KMS-11 (cell line): Measurements from ENCODE around the gene FAM222A.

Source experiments
- H2AFZ ChIP-seq: fragments of 200-600 bp; sonication (generic); 2 replicates; pipeline ENCODE4 v1.6.1; 2016; ENCODE audit warnings: antibody characterized with exemption, mixed run types, low read depth
- H3K27ac ChIP-seq: fragments of 200-600 bp; sonication (generic); 2 replicates; pipeline ENCODE4 v1.6.1; 2016; ENCODE audit warnings: mild to moderate bottlenecking, mixed run types
- H3K27me3 ChIP-seq: fragments of 200-600 bp; sonication (generic); 2 replicates; pipeline ENCODE4 v1.6.1; 2017; ENCODE audit warnings: mild to moderate bottlenecking, low read depth, mixed run types, moderate library complexity; ENCODE audit not compliant: insufficient read depth
- H3K36me3 ChIP-seq: fragments of 200-600 bp; sonication (generic); 2 replicates; pipeline ENCODE4 v1.6.1; 2017; ENCODE audit warnings: mild to moderate bottlenecking, mixed run types; ENCODE audit not compliant: insufficient read depth
- H3K4me1 ChIP-seq: fragments of 200-600 bp; sonication (generic); 2 replicates; pipeline ENCODE4 v1.6.1; 2016; ENCODE audit warnings: mild to moderate bottlenecking, low read depth, mixed run types; ENCODE audit not compliant: poor library complexity, severe bottlenecking
- H3K4me2 ChIP-seq: fragments of 200-600 bp; sonication (generic); 2 replicates; pipeline ENCODE4 v1.7.0; 2016; ENCODE audit warnings: mild to moderate bottlenecking, mixed run types
- H3K4me3 ChIP-seq: fragments of 200-600 bp; sonication (generic); IDR thresholded peaks from 2 replicates; pipeline ENCODE4 v1.6.1; 2017; ENCODE audit warnings: low read depth, low read length, mixed read lengths; ENCODE audit not compliant: insufficient read depth
- H3K79me2 ChIP-seq: fragments of 200-600 bp; sonication (generic); 2 replicates; pipeline ENCODE4 v1.6.1; 2016; ENCODE audit warnings: low read depth, mixed run types; ENCODE audit not compliant: insufficient read depth
- H3K9ac ChIP-seq: fragments of 200-600 bp; sonication (generic); 2 replicates; pipeline ENCODE4 v1.6.1; 2016; ENCODE audit warnings: mild to moderate bottlenecking, mixed run types
- H4K20me1 ChIP-seq: fragments of 200-600 bp; sonication (generic); 2 replicates; pipeline ENCODE4 v1.6.1; 2016; ENCODE audit warnings: mild to moderate bottlenecking, mixed run types; ENCODE audit not compliant: insufficient read depth
- TF ChIP-seq, protein P1 (sequence below): fragments of 200-600 bp; sonication (generic); conservative IDR thresholded peaks from 2 replicates; pipeline ENCODE4 v1.6.1; 2017; ENCODE audit warnings: low read depth, mild to moderate bottlenecking, antibody characterized with exemption, low read length, moderate library complexity, mixed read lengths

The FAM222A gene

DNA sequence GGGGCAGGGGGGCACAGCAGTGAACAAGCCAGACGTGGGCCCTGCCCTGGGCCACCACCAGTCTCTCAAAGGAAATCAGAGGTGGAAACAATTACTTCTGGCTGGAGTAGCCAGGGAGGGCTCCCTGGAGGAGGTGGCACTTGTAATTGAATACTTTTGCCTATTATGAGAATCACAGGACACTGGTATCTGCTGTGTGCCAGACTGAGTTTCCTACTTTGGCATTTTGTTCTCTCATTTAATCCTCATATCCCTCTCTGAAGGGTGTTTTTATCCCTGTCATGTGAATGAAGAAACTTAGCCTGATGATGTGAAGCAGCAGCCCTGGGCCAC, 7.2 kb downstream of the FAM222A start:
- no peaks in the 10 kb centered on the region for H4K20me1 ChIP-seq
- H3K27me3 ChIP-seq = no peaks in the 10 kb centered on the region
- no peak overlapping the region for H3K4me2 ChIP-seq
- H3K27ac ChIP-seq = no peak overlapping the region
- H3K4me3 ChIP-seq = no peak overlapping the region
- H3K79me2 ChIP-seq = no peaks in the 10 kb centered on the region
- no peaks in the 10 kb centered on the region for H3K36me3 ChIP-seq
- H3K4me1 ChIP-seq = peaks cover under 1% of the 10 kb centered on the region
- H2AFZ ChIP-seq = no peak overlapping the region
- H3K9ac ChIP-seq = no peak overlapping the region
- TF ChIP-seq, protein P1, sequence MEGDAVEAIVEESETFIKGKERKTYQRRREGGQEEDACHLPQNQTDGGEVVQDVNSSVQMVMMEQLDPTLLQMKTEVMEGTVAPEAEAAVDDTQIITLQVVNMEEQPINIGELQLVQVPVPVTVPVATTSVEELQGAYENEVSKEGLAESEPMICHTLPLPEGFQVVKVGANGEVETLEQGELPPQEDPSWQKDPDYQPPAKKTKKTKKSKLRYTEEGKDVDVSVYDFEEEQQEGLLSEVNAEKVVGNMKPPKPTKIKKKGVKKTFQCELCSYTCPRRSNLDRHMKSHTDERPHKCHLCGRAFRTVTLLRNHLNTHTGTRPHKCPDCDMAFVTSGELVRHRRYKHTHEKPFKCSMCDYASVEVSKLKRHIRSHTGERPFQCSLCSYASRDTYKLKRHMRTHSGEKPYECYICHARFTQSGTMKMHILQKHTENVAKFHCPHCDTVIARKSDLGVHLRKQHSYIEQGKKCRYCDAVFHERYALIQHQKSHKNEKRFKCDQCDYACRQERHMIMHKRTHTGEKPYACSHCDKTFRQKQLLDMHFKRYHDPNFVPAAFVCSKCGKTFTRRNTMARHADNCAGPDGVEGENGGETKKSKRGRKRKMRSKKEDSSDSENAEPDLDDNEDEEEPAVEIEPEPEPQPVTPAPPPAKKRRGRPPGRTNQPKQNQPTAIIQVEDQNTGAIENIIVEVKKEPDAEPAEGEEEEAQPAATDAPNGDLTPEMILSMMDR = no peak

DNA sequence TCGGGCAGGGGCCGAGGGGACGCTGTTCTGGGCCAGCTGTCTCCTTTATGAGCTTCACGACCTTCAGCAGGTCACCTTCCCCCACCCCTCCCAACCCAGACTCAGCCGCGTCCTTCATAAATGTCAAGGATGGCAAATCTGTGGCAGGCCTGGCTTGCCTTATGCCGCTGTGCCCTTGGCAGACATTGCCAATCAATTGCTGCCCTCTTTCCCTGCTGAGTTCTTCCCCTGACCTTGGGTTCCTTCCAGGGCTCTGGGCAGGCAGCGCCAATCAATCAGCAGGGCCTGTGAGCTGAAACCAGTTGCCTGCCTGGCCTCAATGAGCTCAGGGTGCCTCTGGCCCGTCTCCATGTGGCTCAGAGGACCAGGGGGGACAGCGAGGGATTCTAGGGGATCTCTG, 7.7 kb downstream of the FAM222A start:
- Histone ChIP-seq H3K4me3 (no peak overlapping the region), H3K4me1 (no peaks in the 10 kb centered on the region), H3K79me2 (no peaks in the 10 kb centered on the region), H3K4me2 (no peak overlapping the region), H3K9ac (no peak overlapping the region), H2AFZ (no peak overlapping the region), H3K27ac (no peak overlapping the region), H4K20me1 (no peaks in the 10 kb centered on the region), H3K27me3 (no peaks in the 10 kb centered on the region), H3K36me3 (no peaks in the 10 kb centered on the region)
- TF ChIP-seq, protein P1 = no peak

GRCh38 chr12:109722022-109722720, 8.5 kb downstream of the FAM222A start:
- H3K4me1 ChIP-seq = no peaks in the 10 kb centered on the region
- H3K4me2 ChIP-seq = no peak overlapping the region
- H3K27ac ChIP-seq = no peak overlapping the region

GRCh38 chr12:109722721-109723094, 9.1 kb downstream of the FAM222A start:
- H3K4me1 ChIP-seq = no peaks in the 10 kb centered on the region
- no peaks in the 10 kb centered on the region for H3K27me3 ChIP-seq
- H3K36me3 ChIP-seq = no peaks in the 10 kb centered on the region
- no peak overlapping the region for H3K9ac ChIP-seq
- H3K4me3 ChIP-seq = no peak overlapping the region
- no peaks in the 10 kb centered on the region for H4K20me1 ChIP-seq
- no peak overlapping the region for H3K27ac ChIP-seq
- H2AFZ ChIP-seq = no peak overlapping the region
- TF ChIP-seq, protein P1 = no peak
- H3K4me2 ChIP-seq = no peak overlapping the region
- H3K79me2 ChIP-seq = no peaks in the 10 kb centered on the region

More at GRCh38 chr12:109722022-109722720, 8.5 kb downstream of the FAM222A start:
- H3K79me2 ChIP-seq = no peaks in the 10 kb centered on the region
- TF ChIP-seq, protein P1 = no peak
- no peaks in the 10 kb centered on the region for H4K20me1 ChIP-seq
- no peak overlapping the region for H3K4me3 ChIP-seq
- H3K36me3 ChIP-seq = no peaks in the 10 kb centered on the region
- no peak overlapping the region for H2AFZ ChIP-seq
- H3K27me3 ChIP-seq = no peaks in the 10 kb centered on the region
- H3K9ac ChIP-seq = no peak overlapping the region
